ENCODE data around the gene ACVR2A.

ACVR2A gene

GRCh38 chr2:147844697-147845410, at the start of gene ACVR2A:
Gene ACVR2A (plus strand): TSS chr2:147845029. CDS start chr2:147845153, 124 bp downstream.
- peak within 1 kb of the TSS; percentile 81 for H3K4me2 ChIP-seq (ENCODE audit: low read length)
- H3K36me3 ChIP-seq (ENCODE audit: control insufficient read depth, insufficient read depth, low read length), result no peaks in the 10 kb centered on the region
- H3K4me3 ChIP-seq (ENCODE audit: low read depth, low read length), result peak within 1 kb of the TSS; percentile 82
- peak within 1 kb of the TSS; percentile 95 for H2AFZ ChIP-seq
- peaks cover 21% of the 10 kb centered on the region for H3K79me2 ChIP-seq
- H3K27ac ChIP-seq, result peak within 1 kb of the TSS; percentile 85
- H3K4me1 ChIP-seq, result peaks cover 3% of the 10 kb centered on the region
- H3K9ac ChIP-seq, result peak within 1 kb of the TSS; percentile 65
- TF ChIP-seq, protein P1, sequence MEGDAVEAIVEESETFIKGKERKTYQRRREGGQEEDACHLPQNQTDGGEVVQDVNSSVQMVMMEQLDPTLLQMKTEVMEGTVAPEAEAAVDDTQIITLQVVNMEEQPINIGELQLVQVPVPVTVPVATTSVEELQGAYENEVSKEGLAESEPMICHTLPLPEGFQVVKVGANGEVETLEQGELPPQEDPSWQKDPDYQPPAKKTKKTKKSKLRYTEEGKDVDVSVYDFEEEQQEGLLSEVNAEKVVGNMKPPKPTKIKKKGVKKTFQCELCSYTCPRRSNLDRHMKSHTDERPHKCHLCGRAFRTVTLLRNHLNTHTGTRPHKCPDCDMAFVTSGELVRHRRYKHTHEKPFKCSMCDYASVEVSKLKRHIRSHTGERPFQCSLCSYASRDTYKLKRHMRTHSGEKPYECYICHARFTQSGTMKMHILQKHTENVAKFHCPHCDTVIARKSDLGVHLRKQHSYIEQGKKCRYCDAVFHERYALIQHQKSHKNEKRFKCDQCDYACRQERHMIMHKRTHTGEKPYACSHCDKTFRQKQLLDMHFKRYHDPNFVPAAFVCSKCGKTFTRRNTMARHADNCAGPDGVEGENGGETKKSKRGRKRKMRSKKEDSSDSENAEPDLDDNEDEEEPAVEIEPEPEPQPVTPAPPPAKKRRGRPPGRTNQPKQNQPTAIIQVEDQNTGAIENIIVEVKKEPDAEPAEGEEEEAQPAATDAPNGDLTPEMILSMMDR (IDR thresholded peaks at IDR 0.05), result no peak
- H3K27me3 ChIP-seq (ENCODE audit: control insufficient read depth, insufficient read depth, low read length), result no peaks in the 10 kb centered on the region
- no peaks in the 10 kb centered on the region for H3K9me3 ChIP-seq (ENCODE audit: control insufficient read depth, low read length)

GRCh38 chr2:147800316-147800715, 44.5 kb upstream of the ACVR2A start:
- H3K79me2 ChIP-seq, result no peaks in the 10 kb centered on the region
- H3K9me3 ChIP-seq (ENCODE audit: control insufficient read depth, low read length), result no peaks in the 10 kb centered on the region
- no peak overlapping the region for H3K9ac ChIP-seq
- H3K27ac ChIP-seq, result no peak overlapping the region
- no peak overlapping the region for H3K4me2 ChIP-seq (ENCODE audit: low read length)
- no peak overlapping the region for H3K4me3 ChIP-seq (ENCODE audit: low read depth, low read length)
- no peaks in the 10 kb centered on the region for H3K27me3 ChIP-seq (ENCODE audit: control insufficient read depth, insufficient read depth, low read length)
- no peaks in the 10 kb centered on the region for H3K36me3 ChIP-seq (ENCODE audit: control insufficient read depth, insufficient read depth, low read length)
- H3K4me1 ChIP-seq, result no peaks in the 10 kb centered on the region
- H2AFZ ChIP-seq, result no peak overlapping the region
- TF ChIP-seq, protein P1 (IDR thresholded peaks at IDR 0.05), result no peak

GRCh38 chr2:147806846-147807245, 38.0 kb upstream of the ACVR2A start:
- Histone ChIP-seq H3K4me1 (no peaks in the 10 kb centered on the region), H3K27ac (no peak overlapping the region), H3K79me2 (no peaks in the 10 kb centered on the region), H3K4me3 (ENCODE audit: low read depth, low read length) (no peak overlapping the region), H3K9ac (no peak overlapping the region), H3K27me3 (ENCODE audit: control insufficient read depth, insufficient read depth, low read length) (no peaks in the 10 kb centered on the region), H3K9me3 (ENCODE audit: control insufficient read depth, low read length) (no peaks in the 10 kb centered on the region), H2AFZ (no peak overlapping the region), H3K4me2 (ENCODE audit: low read length) (no peak overlapping the region), H3K36me3 (ENCODE audit: control insufficient read depth, insufficient read depth, low read length) (no peaks in the 10 kb centered on the region)
- TF ChIP-seq, protein P1 (IDR thresholded peaks at IDR 0.05), result no peak

DNA sequence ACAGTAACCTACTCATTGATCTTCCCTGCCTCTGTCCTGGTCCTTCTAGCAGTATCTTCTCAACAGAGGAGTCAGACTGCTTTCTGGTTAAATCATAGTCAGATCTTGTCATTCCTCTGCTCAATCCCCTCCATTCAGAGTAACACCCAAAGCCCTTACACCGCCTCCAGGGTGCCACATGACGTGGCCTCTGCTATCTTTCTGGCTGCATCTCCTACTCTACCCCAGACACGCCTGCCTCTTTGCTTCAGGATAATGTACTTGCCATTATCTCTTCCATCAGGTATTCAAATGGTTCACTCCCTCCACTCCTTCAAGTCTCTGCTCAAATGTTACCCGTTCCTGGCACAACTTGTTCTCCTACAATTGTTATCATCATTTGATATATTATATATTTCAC, 36.3 kb upstream of the ACVR2A start:
- TF ChIP-seq, protein P1 (IDR thresholded peaks at IDR 0.05), result no peak
- Histone ChIP-seq H3K36me3 (ENCODE audit: control insufficient read depth, insufficient read depth, low read length) (no peaks in the 10 kb centered on the region), H3K4me2 (ENCODE audit: low read length) (no peak overlapping the region), H2AFZ (no peak overlapping the region), H3K79me2 (no peaks in the 10 kb centered on the region), H3K4me1 (no peaks in the 10 kb centered on the region), H3K9ac (no peak overlapping the region), H3K9me3 (ENCODE audit: control insufficient read depth, low read length) (no peaks in the 10 kb centered on the region), H3K27ac (no peak overlapping the region), H3K4me3 (ENCODE audit: low read depth, low read length) (no peak overlapping the region), H3K27me3 (ENCODE audit: control insufficient read depth, insufficient read depth, low read length) (no peaks in the 10 kb centered on the region)

Data from parathyroid adenoma (tissue), 2 donors.